HCEC 1CT (cell line): ENCODE measurements around the gene ZNF23.
A peak's percentile ranks its signal among the peaks of the same experiment; 100 is the strongest.
"Not testable (repeated sequence)": the region's sequence is repeated elsewhere in the genome, so short reads cannot be mapped to it uniquely, and the experiment has no call there.

Source experiments
- DNase-seq: peaks from one replicate; pipeline ENCODE4 v3.0.0-alpha.2; 2017

Gene ZNF23

GRCh38 chr16:71461686-71462648 is at the start of gene ZNF23:
Gene ZNF23 (minus strand): TSS chr16:71462247. CDS start chr16:71456796, 5,451 bp downstream.
- DNase-seq: peak; percentile 73

- no peak for DNase-seq
These were observed 45.0 kb upstream of the ZNF23 start for GRCh38 chr16:71507061-71507460.

- DNase-seq: no peak
These were observed 42.9 kb upstream of the ZNF23 start for GRCh38 chr16:71504901-71505300.

GRCh38 chr16:71504051-71504450 is 42.0 kb upstream of the ZNF23 start:
- not testable (repeated sequence) for DNase-seq

GRCh38 chr16:71501547-71501946 is 39.5 kb upstream of the ZNF23 start:
- no peak for DNase-seq

GRCh38 chr16:71500964-71501363 is 38.9 kb upstream of the ZNF23 start:
- no peak for DNase-seq

- peak; percentile 52 for DNase-seq
These were observed 37.8 kb upstream of the ZNF23 start for GRCh38 chr16:71499775-71500364.

- DNase-seq: no peak
These were observed 36.0 kb upstream of the ZNF23 start for GRCh38 chr16:71498031-71498430.

GRCh38 chr16:71493213-71493612 is 31.2 kb upstream of the ZNF23 start:
- no peak for DNase-seq

GRCh38 chr16:71492786-71493185 is 30.7 kb upstream of the ZNF23 start:
- DNase-seq: no peak

GRCh38 chr16:71491054-71491453 is 29.0 kb upstream of the ZNF23 start:
- no peak for DNase-seq

GRCh38 chr16:71490361-71490760 is 28.3 kb upstream of the ZNF23 start:
- no peak for DNase-seq

- no peak for DNase-seq
These were observed 27.1 kb upstream of the ZNF23 start, which contains the start of gene ZNF19 for GRCh38 chr16:71489122-71489521. Gene ZNF19 (minus strand): TSS chr16:71489324. CDS start chr16:71482114, 7,210 bp downstream.

- peak; percentile 92 for DNase-seq
These were observed 22.2 kb upstream of the ZNF23 start for GRCh38 chr16:71484006-71484893.

GRCh38 chr16:71482569-71482968 is 20.5 kb upstream of the ZNF23 start:
- DNase-seq: no peak

GRCh38 chr16:71480956-71481355 is 18.9 kb upstream of the ZNF23 start:
- DNase-seq: no peak

GRCh38 chr16:71479420-71479819 is 17.4 kb upstream of the ZNF23 start:
- peak; percentile 18 for DNase-seq

- no peak for DNase-seq
These were observed 14.5 kb upstream of the ZNF23 start for GRCh38 chr16:71476457-71477124.

- DNase-seq: peak; percentile 97
These were observed 12.8 kb upstream of the ZNF23 start for GRCh38 chr16:71474864-71475263.

- DNase-seq: peak; percentile 23
These were observed 11.8 kb upstream of the ZNF23 start for GRCh38 chr16:71473891-71474290.

- DNase-seq: no peak
These were observed 10.9 kb upstream of the ZNF23 start for GRCh38 chr16:71472931-71473330.

GRCh38 chr16:71472051-71472450 is 10.0 kb upstream of the ZNF23 start:
- DNase-seq: no peak
